HG03442 (cell line): Measurements from ENCODE around the gene ACBD6.

ENCODE experiments used
- ATAC-seq: cut with Tn5 transposase; IDR thresholded peaks from one replicate; pipeline ENCODE4 v1.9.1; 2021; ENCODE audit warnings: mild to moderate bottlenecking, moderate library complexity; ENCODE audit not compliant: unreplicated experiment

The ACBD6 gene

DNA sequence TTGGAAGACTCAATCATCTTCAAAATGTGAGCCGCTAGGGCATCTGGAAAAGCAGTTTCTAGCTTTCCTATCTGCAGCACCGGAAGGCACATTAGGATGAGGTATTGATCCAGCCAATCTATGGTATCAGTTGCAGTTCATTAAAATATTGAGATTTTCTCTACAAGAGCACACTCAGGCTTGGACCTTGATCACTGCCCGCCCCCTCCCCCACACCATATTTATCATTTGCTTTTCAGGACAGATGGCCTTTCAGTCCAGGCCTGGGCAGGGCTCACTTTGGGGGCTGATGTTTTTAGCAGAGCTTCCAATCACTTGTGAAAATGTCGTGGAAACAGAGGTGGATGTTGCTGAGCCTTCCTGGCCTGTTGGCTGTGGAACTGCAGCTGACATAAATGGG is 254.8 kb downstream of the ACBD6 start:
- no peak for ATAC-seq

DNA sequence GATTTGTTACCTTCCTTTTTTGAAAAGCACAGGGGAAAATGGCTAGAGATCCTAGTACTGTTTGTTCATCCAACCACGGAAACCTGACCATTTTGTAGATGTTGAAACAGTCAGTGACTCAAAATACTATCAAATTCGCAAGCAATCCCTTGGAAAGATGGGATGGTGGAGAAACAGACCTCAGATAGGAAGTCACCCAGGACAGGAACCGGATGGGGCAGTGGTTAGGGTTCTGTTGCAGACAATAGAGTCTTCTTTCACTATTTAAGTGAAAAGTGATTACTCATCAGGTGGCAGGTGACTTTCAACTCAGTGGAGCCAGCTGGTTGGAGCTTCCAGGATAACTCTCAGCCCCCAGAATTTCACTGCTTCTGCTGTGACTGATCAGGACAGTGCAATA is 255.3 kb downstream of the ACBD6 start:
- no peak for ATAC-seq

DNA sequence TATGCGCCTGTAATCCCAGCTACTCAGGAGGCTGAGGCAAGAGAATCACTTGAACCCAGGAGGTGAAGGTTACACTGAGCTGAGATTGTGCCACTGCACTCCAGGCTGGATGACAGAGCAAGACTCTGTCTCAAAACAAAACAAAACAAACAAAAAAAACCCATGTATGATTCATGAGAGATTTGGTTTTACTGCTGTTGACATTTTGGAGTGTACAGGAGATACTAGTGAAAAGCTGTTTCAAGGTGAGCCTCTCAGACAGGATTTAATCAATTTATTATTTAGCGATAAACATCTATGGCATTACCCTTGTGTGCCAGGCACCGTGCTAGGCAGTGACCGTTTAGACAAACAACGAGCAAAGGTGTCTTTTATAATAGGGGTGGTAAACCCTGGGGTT is 255.8 kb downstream of the ACBD6 start:
- no peak for ATAC-seq

DNA sequence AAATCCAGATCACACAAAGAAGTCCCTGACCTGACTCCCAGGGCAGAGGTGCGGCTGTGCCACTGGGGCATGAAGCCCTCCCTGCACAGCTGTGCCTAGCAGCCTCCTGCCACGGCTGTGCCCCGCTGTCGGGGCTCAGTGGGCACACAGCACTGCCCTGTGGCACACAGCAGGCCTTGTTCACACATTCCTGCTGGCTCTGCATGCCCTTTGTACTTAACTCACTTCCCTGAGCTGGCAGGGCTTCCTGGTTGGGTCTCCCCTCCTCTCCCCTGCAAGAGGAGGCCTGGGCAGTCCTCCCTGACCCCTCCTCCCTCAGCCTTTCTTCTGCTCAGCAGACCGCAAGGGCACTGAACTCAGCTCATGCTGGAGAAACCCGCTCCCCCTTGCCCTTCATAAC is 257.5 kb downstream of the ACBD6 start:
- no peak for ATAC-seq

DNA sequence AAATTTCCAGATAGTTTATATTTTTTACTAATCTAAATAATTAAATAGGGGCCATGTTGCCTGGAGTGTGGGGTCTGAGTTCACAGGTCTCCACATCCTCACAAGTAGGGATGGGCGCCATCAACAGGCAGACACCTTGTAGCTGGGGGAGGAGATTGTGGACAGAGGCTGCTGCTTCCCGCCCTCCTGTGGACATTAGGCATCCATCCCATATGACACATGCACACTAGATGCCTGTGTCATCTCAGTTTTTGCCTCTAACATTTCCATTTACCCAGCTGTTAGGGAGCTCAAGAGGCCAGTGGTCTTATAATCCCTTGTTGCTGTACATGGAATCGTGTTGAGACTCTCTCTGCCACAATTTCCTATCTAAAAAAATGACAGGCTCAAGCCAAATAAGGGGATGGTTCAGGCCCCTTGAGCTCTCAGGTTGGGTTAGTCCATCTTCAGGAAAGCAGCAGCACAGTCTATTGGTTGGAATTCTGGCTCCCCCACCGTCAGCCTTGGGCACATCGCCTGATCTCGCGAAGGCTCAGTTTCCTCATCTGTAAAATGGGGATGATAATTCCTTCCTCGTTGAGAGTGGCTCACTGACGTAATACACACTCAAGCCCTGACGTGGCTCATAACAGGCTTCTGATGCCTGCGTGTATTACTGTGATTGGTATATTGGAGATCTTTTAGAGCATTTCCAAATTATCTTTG is 258.7 kb downstream of the ACBD6 start:
- ATAC-seq, result no peak

DNA sequence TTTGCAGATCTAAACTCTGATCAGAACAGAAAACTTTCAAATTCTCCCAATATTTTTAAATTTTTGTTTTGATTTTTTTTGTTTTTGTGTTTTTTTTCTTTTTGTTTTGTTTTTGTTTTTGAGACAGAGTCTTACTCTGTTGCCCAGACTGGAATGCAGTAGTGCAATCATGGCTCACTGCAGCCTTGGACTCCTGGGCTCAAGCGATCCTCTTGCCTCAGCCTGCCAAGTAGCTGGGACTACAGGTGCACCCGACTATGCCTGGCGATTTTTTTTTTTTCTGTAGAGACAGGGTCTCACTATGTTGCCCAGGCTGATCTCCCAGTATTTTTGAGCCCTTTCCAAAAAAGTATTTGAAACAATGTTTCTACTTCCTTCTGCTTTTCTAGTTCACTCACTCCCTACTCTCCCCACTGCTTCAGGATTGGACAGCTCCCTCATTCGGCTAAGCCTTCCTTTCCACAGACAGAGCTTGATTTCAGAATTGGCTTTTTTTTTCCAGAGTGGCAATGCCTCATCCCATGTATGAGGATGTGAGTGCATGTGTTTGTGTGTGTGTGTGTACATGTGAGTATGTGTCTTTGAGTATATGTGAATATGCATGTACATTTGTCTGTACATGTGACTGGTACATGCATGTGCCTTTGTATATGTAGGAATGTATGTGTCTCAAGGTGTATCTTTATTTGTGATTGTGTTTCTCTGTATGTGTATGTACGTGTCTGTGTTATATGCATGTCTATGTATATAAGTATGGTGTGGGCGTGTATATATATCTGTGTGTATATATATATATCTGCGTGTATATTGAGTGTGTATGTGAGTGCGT is 260.4 kb downstream of the ACBD6 start:
- no peak for ATAC-seq

DNA sequence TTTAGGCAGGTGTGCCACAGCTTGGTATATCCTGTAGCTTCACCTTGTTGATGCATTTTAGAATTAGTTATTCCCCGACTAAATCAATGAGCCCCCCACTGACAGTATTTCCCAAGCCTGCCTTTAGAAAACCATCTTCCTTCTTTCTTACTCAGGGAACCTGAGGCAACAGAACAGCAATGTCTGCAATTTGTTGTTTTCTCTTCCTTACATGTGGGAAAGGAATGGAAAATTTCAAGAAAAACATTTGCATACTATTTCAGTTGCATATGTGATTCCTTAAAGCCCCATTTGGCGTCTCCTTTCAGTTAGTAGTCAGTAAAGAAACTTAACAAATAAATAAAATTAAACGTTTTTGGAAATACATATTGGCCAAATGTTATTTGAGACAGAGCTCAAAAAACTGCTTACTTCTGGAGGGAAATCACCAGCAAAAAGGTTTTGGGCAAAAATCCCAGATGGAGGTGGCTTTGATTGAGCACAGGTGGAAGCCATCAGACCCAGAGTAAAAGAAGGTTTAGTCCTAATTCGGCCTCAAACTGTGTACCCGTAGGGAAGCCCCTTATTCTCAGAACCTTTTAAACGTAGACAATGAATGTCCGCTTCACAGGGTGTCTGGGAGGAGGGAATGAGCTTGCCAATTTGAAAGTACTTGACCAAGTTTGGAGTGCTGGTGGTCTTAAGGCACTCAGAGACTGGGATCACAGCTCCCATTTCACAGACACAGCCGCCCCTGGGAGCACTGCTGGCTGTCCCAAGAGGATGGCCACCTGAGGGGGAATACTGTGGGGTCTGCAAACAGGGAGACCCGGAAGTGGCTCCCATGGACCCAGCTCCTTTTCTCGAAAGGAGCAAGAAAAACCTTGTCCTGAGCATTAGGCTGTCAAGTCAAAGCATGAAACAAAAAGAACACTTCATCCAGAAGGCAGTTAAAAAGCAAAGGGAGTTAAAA is 263.0 kb downstream of the ACBD6 start:
- no peak for ATAC-seq

DNA sequence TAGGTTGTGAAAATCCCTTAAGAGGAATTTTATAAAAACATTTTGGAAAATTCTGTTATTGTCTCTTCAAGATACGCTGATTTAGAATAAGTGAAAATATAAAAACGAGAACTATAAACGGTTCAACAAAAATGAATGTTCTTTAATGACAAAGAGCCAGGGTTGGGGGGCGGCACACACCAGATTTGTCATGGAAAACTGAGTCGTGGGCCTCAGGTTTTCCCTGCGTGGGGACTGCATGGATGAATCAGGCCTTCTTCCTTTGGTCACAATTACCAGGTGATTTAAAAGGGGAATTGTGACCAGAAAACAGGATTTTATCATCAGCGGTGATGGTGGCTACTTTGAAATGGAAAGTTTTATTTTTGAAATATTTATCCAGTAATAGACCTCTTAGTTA is 263.7 kb downstream of the ACBD6 start:
- ATAC-seq, result no peak
